IPS DF 4.7 (cell line): ENCODE data around the gene IQGAP3.

Experiments
- DNase-seq: peaks from one replicate; pipeline ENCODE4 v3.0.0-alpha.2; 2013; ENCODE audit warnings: low spot score; ENCODE audit errors: extremely low read depth

IQGAP3 gene

DNA sequence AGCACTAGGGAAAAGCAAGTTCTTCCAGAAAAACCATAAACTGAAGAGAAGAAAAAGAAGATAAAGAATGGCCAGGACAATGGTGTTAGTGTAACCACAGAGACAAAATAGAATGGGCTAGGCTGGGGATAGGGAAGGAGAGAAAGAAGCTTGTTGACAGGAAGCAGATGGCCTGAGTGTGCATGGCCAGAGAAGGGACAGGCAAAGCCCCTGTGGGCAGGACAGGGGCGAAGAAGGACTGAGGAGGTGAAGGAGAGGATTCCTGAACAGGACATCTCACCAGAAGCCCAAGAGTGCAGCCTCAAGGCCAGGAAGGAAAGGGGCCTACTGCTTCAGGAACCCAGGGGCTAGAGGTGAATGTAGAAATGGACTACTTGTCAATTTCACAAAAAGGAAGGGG is 29.3 kb downstream of the IQGAP3 start:
- DNase-seq = no peak

DNA sequence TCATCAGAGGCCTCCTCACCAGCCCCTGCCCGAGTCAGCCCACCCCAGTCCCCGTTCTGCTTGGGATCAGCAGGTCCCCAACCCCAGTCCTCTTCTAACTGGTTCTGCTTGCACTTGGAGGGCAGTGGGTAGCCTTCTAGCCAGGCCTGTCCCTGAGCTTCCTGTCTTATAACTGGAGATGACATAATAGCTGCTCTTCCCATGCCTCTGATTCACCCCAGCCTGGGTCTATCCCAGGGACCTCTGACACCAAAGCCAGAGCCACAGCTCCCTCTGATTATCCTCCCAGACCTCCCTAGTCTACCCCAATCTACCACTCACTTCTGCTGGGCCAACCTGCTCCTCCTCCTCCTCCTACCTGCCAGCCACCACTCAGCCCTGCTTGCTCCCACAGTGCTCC is 31.4 kb downstream of the IQGAP3 start:
- no peak for DNase-seq

DNA sequence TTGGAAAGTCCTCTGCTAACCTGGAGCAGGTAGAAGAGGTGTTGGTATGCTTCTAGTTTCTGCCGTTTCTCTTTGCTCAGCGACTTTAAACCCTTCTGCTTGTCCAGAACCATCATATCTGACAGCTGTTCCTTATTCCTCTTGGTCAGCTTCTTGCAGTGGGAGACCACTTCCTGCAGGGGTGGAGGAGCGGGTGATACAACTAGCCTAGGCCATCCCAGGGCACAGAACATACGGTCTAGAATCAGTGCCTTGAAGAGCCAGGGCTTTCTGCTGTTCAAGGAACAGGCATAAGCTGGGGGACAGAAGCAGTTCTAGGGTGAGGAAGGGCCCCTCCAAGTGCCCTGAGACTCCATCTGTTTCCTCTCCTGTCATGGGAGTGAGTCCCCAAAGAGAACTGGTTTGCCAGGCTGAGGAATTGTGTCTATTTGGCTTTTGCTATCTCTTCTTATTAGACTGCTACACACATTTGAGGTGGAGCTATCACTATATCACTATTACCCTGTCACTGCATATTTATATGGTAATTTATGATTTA is 32.5 kb downstream of the IQGAP3 start:
- no peak for DNase-seq

DNA sequence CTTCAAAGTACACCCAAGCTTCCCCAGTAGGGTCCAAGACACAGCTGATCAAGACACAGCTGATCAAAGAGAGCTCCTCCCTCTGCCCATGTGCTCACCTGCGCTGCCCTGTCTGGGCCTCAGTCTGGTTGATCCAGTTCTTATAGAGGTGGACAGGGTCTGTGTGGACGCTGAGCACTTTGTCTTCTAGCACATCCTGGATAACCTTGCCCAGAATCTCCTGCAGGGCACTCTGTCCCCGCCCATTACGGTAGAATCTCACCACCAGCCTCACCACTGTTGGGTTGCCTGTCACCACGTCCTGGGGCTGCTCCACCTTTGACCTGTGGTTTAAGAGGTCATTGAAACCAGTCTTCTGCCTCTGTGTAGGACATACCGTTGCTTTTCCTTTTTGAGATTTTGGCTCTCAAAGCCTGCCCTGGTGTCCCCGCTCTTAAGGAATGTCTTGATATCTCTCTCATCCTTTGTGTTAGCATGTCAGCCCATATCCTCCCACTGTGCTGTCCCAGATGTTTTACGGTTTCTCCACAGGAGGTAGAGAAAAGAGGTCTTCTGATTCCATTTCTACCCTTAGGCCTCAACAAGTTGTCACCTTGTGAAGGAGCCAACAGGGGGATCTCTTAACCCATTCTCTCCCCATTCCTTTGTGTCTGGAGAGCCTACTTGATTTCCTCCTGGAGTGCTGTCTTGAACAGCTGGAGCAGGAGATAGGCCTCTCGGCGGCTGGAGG is 33.5 kb downstream of the IQGAP3 start:
- DNase-seq = no peak

DNA sequence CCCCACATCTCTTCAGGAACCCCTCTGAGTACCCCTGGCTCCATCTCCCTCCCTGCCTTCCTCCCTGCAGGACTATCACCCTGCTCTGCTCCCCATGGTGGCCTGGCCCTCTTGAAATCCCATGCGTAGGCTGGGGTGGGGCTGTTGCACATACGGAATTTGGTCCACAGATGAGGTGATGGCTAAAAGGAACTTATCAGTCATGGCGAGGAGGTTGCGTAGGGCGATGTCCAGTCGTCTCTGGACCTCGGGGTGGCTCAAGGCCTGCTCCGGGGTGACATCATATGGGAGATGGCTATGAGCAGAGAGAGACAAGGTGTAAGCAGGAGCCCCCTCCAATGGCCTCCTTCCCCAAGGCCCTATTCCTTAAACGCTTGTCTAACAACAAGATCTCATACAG is 35.3 kb downstream of the IQGAP3 start:
- DNase-seq = no peak

DNA sequence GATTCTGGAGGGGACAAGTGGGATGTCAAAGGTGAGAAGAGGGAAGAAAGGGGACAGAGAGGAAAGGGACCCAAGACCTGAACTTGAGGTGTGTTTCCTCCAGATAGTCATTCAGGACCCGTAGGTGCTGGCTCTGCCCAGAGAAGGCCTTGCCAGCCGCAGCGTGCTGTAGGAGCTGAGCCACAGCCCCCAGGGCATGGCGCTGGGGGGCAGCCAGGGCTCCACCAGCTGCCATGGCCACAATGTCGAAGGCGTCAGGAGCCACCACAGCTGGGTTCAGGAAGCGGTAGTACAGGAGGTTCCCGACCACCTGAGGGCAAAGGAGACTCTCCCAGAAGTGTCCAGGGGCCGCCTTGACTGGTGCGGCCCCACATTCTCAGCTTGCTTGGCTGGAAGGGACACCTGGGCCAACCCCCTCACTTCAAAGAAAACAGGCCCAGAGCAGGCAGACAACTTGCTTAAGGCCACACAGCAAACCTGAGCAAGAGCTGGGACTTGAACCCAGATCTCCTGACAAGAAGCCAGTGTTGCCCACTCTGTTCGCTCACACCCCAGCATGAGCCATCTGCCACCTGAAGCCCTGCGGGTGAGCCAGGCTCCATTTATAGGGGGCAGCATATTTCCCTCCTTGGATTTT is 37.8 kb downstream of the IQGAP3 start:
- DNase-seq = no peak

DNA sequence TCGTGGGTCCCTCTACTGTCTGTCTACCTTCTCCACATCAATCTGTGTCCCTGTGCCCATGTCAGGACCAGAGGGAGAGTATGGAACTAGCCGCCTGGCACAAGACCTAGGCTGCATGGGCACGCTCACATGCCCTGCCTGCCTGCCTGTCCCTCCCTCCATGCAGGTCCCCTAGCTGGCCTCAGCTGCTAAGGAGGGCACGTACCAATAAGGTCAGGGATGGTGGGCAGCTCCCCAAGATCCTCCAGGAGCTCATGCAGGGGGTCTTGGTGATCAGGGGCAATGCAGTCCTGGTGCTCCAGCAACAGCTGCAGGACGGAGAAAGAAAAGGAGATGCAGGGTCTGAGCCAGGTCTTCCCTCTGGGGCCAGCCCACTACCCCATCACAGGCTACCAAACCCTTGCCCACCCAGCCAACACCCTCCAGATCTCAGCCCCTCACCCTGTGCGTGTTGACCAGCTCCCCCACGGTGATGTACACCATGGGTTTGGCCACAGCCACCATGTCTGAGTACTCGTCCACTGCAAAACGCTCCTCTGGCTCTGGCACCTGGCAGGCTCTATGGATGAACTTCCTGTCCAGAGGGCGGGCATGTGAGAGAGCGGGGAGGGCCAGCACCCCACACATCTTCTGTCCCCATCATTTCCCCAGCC is 38.7 kb downstream of the IQGAP3 start:
- no peak for DNase-seq

DNA sequence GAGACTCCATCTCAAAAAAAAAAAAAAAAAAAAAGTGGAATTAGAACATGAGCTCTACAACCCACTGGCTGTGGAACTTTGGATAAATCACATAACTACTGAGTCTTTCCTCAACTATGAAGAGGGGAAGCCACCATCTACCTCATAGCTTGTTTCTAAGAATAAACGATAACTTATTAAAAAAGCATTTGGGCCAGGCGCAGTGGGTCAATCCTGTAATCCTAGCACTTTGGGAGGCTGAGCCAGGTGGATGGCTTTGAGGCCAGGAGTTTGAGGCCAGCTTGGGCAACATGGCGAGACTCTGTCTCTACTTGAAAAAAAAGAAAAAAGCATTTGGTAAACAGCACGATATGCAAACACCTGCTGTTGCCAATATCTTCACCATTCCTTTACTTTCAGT is 40.0 kb downstream of the IQGAP3 start:
- DNase-seq = no peak

DNA sequence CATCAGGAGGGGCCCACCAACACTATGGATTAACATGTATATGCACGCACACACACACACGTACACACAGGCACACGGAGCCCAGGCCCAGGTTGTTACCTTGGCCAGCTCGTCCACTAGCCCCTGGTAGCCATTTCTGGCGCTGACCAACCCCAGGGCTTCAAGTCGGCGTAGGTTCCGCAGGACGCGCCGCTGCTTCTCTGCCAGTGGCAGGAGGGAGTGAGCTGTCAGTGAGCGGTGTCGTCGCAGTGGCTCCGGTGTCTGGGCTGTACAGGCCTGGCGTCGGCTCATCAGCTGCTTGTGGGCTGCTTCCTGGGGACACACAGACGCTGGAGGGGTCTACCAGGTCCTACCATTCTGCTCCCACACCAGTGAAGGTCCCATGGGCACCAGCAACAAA is 42.4 kb downstream of the IQGAP3 start:
- no peak for DNase-seq

DNA sequence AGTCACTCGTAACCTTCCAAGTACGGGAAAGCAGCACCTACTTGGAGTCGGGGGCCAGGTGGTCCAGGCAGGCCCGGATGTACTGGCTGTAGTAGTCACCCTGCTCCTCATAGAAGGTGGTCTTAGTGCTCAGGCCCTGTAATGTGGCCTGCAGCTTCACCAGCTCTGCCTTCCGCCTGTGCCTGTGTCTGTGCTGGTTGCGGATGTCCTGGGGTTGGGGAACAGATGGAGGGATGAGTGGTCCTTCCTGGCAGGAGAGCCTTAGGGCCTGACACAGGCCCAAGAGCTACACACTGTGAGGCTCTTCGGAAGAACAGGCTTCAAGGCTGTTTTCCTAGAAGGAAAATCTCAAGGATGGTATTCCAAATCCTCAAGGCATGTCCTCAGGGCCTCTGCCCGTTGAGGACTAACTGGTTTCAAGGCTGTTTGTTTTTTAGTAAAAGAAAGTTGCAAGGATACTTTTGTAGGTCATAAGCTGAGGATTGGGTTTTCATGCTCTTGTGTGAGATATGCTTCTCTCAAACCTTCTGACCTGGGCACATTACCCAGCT is 43.4 kb downstream of the IQGAP3 start:
- no peak for DNase-seq

DNA sequence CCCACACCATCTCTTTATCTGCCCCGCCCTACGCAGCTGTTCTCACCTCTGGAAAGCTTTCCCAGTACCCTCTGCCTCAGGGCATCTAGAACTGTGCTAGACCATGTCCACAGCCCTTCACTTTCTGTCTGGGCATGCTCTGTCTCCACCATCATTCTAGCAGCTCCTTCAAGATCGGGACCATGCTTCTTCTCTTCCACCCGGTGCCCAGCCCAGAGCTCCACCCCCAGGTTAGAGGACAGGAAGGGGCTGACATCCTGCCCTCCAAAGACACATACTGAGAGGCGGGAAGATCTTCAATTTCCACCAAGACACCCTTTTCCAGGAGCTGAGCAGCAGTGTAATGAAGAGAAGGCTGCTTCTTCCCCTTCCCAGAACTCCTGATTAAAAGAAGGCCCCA is 44.1 kb downstream of the IQGAP3 start:
- no peak for DNase-seq

DNA sequence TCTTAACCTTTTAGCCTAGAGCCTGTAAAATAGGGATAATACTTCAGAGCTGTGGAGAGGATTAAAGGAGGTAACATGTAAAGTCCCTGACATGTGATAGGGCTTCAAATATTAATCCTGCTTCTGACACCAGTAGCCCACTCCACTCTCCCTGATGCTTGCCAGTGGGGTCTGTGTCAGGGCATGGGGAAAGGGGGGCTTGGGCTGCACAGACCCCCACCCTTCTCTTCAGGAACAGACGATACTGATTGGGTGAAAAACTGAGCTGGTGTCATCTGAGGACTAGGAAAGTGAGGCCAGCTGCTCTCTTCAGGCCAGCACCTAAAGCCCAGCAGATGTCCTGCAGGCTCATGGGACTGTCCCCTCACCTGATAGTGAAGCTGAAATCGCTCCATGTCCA is 44.8 kb downstream of the IQGAP3 start:
- no peak for DNase-seq

DNA sequence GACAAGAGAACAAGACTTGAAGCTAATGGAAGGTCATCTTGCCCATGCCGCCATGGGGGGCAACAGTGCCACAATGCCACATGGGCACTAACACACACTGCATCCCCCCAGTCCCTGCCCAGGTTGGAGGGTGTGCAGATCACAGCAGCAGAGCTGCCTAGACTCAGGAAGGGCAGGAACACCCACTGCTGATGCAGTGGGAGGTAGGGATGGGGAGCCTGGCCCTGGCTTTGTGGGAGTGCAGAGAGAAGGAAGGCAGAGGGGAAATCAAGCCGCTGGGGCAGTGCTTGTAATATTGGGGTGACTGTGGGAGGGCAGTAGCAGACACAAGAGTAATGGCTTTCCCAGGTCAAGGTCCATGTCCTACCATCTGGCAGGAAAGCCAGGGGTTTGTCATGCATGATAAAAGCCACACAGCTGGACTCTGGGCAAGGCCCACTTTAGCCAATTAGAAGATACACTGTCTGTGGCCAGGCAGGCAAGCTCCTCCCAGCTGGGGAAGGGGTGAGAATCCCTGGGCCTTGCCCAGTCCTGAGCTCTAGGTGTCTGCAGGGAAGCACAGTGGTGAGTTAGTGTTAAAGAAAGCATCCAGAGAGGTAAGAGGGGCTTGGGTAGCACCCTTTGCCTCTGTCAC is 46.4 kb downstream of the IQGAP3 start:
- no peak for DNase-seq

DNA sequence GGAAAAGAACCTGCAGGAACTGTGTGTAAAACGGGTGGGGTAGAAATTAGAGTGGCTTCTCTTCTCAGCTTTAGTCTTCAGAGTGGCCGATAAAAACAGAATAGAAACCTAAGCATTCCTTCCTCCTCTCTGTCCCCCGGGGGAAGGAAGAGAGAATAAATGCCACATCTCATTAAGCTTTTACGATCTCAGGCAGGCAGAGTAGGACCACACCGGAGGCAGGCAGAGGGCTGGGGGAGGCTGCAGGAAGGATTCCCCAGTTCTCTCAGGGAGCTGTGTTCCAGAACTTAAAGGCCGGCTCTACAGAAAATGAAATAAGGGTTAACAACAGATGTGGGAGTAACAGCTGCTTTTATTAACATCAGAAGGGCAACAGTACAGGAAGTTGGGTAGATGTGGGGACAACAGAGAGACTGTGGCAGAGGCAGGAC is 47.3 kb downstream of the IQGAP3 start:
- DNase-seq = no peak

DNA sequence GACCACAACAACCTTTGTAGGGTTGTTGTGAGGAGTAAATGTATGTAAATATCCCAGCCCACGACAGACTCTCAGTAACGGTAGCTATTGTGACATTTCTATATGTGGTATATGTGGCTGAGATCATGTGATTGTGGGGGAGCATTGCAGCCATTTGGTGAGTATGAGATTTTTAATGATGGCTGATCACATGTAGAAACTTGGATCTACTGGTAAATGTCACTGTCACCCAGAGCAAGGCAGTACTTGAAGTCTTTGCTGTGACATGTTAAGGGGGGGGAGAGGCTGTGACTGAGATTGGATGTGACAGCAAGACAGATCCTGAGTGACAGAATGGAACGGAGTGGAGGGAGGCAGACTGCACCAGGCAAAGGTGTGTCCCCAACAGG is 47.9 kb downstream of the IQGAP3 start:
- DNase-seq = no peak

DNA sequence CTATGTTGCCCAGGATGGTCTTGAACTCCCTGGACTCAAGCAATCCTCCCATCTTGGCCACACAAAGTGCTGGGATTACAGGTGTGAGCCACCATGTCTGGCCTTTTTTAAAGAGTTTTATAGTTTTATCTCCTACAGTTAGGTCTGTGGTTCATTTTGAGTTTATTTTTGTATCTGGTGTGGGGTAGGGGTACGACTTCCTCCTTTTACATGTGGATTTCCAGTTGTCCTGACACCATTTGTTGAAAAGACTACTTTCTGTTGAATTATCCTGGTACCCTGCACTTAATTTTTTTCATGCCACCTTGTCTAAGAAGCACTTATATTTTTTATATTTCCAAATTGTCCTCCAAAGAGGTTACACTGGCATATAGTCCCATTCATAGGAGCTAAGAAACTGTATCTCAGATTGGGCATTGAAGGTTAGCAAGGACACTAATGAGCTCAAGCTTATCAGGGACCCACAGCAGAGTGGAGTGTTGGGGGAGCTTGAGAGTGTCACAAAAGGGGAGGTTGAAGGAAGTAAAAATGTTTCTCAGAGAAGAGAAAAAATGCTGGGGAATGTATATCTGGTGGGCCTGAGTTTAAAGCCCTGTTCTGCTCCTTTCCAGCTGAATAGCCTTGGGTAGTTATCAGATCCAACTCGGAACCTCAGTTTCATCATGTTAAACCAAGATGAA is 48.4 kb downstream of the IQGAP3 start:
- no peak for DNase-seq

DNA sequence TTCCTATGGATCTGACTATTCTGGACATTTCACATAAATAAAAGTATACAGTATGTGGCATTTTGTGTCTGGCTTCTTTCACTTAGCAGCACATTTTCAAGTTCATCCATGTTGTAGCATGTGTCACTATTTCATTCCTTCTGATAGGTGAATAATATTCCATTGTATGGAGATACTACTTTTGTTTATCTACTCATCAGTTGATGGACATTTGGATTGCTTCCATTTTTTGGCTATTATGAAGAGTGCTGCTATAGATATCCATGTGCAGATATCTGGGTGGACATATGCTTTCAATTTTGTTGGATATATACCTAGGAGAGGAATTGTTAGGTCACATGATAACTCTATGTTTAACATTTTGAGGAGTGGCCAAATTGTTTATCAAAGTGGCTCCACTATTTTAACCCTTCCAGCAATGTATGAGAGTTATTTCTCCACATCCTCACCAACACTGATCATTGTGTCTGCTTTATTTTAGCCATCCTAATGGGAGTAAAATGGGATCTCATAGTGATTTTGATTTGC is 49.9 kb downstream of the IQGAP3 start:
- no peak for DNase-seq

DNA sequence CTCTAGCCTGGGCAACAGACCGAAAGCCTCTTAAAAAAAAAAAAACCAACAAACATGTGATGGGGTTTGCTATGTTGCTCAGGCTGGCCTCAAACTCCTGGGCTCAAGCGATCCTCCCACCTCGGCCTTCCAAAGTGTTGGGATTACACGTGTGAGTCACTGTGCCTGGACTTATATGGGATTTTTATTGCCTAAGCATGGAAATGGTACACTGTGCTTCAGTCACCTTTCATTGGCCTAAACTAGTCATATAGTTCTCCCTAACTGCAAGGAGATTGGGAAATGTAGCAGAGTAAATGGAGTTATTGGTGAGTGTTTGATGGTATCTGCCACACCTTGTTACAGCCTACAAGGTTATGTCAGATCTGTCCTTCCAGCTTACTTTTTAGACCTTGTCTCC is 54.6 kb downstream of the IQGAP3 start:
- no peak for DNase-seq

DNA sequence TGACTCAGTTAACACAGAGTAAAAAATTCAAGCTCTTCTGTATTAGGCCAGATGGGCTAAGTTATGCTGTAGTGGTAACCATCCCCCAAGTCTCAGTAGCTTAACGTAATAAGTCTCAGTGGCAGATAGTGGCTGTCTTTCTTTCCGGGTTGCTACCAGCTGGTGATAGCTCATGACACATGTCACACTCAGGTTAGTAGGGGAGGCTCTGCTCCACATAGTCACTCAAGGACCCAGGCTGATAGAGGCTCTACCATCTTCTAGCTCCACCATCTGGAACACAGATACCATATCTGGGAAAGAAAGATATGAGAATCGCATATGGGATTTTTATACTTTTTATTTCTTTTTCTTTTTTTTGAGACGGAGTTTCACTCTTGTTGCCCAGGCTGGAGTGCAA is 55.5 kb downstream of the IQGAP3 start:
- DNase-seq = no peak

DNA sequence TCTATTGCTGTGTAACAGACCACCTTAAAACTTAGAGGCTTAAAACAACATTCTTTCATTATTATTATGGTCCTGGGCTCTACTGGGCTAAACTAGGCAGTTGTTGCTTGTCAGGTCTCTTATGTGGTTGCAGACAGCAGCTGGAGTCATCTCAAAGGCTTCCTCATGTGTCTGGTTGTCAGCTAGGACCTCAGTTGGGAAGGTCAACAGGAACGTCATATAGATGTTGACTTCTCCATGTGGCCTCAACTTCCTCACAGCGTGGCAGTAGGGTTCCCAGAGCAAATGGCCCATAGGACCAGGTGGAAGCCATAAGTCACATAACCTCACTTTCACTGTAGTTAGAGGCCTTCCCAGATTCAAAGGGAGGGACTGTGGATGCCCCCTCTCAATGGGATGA is 56.4 kb downstream of the IQGAP3 start:
- no peak for DNase-seq

DNA sequence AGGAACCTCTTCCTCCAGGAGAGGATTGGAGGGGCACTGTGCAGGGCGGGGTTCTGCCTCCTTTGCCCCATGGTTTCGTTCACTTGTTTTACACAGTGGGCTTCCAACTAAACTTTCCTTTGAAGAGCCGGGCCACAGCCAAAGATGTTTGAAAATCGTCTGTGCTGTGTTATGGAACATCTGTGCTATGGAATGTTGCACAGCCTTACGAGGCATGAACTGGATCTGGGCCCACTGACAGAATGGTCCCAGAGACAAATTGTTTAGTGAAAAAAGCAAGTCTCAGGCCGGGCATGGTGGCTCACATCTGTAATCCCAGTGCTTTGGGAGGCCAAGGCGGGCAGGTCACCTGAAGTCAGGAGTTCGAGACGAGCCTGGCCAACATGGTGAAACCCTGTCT is 59.2 kb downstream of the IQGAP3 start:
- DNase-seq = no peak
